ENCODE data around the gene CHCHD3.

Gene CHCHD3

GRCh38 chr7:132815696-132816311 is 266.1 kb downstream of the CHCHD3 start:
- no peak overlapping the region for H3K4me3 ChIP-seq (ENCODE audit: low read depth, low read length)
- no peak for DNase-seq (ENCODE audit: low read depth)
- no peak for TF ChIP-seq CTCF (IDR thresholded peaks at IDR 0.05; ENCODE audit: insufficient read depth, low read depth, low read length, missing control alignments)

- no peak for DNase-seq (ENCODE audit: low read depth)
- no peak overlapping the region for H3K4me3 ChIP-seq (ENCODE audit: low read depth, low read length)
- no peak for TF ChIP-seq CTCF (IDR thresholded peaks at IDR 0.05; ENCODE audit: insufficient read depth, low read depth, low read length, missing control alignments)
These were observed 266.8 kb downstream of the CHCHD3 start for GRCh38 chr7:132815130-132815529.

GRCh38 chr7:132810561-132810960 is 271.3 kb downstream of the CHCHD3 start:
- TF ChIP-seq CTCF (IDR thresholded peaks at IDR 0.05; ENCODE audit: insufficient read depth, low read depth, low read length, missing control alignments): no peak
- no peak for DNase-seq (ENCODE audit: low read depth)
- no peak overlapping the region for H3K4me3 ChIP-seq (ENCODE audit: low read depth, low read length)

- DNase-seq (ENCODE audit: low read depth): no peak
- no peak for TF ChIP-seq CTCF (IDR thresholded peaks at IDR 0.05; ENCODE audit: insufficient read depth, low read depth, low read length, missing control alignments)
- no peak overlapping the region for H3K4me3 ChIP-seq (ENCODE audit: low read depth, low read length)
These were observed 275.1 kb downstream of the CHCHD3 start for GRCh38 chr7:132806834-132807233.

GRCh38 chr7:132805766-132806165 is 276.1 kb downstream of the CHCHD3 start:
- H3K4me3 ChIP-seq (ENCODE audit: low read depth, low read length): no peak overlapping the region
- no peak for DNase-seq (ENCODE audit: low read depth)
- no peak for TF ChIP-seq CTCF (IDR thresholded peaks at IDR 0.05; ENCODE audit: insufficient read depth, low read depth, low read length, missing control alignments)

GRCh38 chr7:132804849-132805485 is 276.9 kb downstream of the CHCHD3 start:
- TF ChIP-seq CTCF (IDR thresholded peaks at IDR 0.05; ENCODE audit: insufficient read depth, low read depth, low read length, missing control alignments): no peak
- no peak for DNase-seq (ENCODE audit: low read depth)
- no peak overlapping the region for H3K4me3 ChIP-seq (ENCODE audit: low read depth, low read length)

- no peak for TF ChIP-seq CTCF (IDR thresholded peaks at IDR 0.05; ENCODE audit: insufficient read depth, low read depth, low read length, missing control alignments)
- no peak for DNase-seq (ENCODE audit: low read depth)
- no peak overlapping the region for H3K4me3 ChIP-seq (ENCODE audit: low read depth, low read length)
These were observed 281.4 kb downstream of the CHCHD3 start for GRCh38 chr7:132800522-132800921.
